Upper lobe of left lung (tissue), 4 donors: ENCODE data around the gene SYNGR1.

ENCODE experiments used
- EP300 ChIP-seq, 4 donors: sonication (generic); formaldehyde crosslinking; IDR thresholded peaks; one replicate each; pipeline ENCODE4 v1.5.1; 2017; ENCODE audit warnings: antibody characterized with exemption in 4 of 4, control low read depth in 2 of 4
- POLR2A ChIP-seq, 4 donors: fragments of 450-650 bp; IDR thresholded peaks; one replicate each; pipeline ENCODE4 v1.5.1; 2016 to 2017; ENCODE audit warnings: antibody characterized with exemption in 4 of 4, mild to moderate bottlenecking in 2 of 4
- TF ChIP-seq, protein P1 (sequence below), 6 experiments: fragments of 450-650 bp in 4 of 6; fragments of 200-600 bp in 2 of 6; sonication (generic) in 2 of 6; IDR thresholded peaks; one replicate each; pipeline ENCODE4 v1.5.1; 2016 to 2019; ENCODE audit warnings: antibody characterized with exemption in 6 of 6

GRCh38 chr22:39419911-39420310 lies 70.1 kb downstream of the SYNGR1 start:
- TF ChIP-seq EP300 (IDR thresholded peaks at IDR 0.05) = no peak
- TF ChIP-seq, protein P1, sequence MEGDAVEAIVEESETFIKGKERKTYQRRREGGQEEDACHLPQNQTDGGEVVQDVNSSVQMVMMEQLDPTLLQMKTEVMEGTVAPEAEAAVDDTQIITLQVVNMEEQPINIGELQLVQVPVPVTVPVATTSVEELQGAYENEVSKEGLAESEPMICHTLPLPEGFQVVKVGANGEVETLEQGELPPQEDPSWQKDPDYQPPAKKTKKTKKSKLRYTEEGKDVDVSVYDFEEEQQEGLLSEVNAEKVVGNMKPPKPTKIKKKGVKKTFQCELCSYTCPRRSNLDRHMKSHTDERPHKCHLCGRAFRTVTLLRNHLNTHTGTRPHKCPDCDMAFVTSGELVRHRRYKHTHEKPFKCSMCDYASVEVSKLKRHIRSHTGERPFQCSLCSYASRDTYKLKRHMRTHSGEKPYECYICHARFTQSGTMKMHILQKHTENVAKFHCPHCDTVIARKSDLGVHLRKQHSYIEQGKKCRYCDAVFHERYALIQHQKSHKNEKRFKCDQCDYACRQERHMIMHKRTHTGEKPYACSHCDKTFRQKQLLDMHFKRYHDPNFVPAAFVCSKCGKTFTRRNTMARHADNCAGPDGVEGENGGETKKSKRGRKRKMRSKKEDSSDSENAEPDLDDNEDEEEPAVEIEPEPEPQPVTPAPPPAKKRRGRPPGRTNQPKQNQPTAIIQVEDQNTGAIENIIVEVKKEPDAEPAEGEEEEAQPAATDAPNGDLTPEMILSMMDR (IDR thresholded peaks at IDR 0.05) = no peak
- TF ChIP-seq POLR2A (IDR thresholded peaks at IDR 0.05) = no peak
